ENCODE results near the gene AKAP13. TPM values are rescaled to one million over a fixed set of nuclear protein-coding genes. Genes with fewer than 3 reads are reported as not detected.

The AKAP13 gene
- total and polyA plus RNA-seq, 2 of the 8 experiments (the other 6 are each of a cell fraction or from before 2014, with no cell fraction given) = 14.0 to 46.2 TPM

DNA sequence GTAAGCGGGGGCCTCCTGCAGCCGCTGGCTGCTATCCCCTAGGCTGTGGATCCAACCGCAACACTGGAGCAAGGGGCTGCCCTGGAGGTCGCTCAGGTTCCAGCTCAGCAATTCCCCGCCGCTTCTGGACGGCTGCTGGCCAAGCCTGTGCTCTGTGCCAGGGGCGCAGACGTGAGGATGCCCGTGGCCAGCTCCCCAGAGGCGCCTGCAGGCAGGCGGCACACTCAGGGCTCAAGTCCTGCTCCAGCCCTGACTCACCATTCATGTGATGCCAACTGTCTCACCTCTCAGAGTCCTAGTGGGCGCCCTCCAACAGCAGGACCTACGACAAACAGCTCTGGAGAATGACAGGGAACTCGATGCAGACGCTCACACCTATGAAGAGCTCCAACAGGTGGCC is 382.8 kb downstream of the AKAP13 start (continued):
- TF ChIP-seq, protein P1, sequence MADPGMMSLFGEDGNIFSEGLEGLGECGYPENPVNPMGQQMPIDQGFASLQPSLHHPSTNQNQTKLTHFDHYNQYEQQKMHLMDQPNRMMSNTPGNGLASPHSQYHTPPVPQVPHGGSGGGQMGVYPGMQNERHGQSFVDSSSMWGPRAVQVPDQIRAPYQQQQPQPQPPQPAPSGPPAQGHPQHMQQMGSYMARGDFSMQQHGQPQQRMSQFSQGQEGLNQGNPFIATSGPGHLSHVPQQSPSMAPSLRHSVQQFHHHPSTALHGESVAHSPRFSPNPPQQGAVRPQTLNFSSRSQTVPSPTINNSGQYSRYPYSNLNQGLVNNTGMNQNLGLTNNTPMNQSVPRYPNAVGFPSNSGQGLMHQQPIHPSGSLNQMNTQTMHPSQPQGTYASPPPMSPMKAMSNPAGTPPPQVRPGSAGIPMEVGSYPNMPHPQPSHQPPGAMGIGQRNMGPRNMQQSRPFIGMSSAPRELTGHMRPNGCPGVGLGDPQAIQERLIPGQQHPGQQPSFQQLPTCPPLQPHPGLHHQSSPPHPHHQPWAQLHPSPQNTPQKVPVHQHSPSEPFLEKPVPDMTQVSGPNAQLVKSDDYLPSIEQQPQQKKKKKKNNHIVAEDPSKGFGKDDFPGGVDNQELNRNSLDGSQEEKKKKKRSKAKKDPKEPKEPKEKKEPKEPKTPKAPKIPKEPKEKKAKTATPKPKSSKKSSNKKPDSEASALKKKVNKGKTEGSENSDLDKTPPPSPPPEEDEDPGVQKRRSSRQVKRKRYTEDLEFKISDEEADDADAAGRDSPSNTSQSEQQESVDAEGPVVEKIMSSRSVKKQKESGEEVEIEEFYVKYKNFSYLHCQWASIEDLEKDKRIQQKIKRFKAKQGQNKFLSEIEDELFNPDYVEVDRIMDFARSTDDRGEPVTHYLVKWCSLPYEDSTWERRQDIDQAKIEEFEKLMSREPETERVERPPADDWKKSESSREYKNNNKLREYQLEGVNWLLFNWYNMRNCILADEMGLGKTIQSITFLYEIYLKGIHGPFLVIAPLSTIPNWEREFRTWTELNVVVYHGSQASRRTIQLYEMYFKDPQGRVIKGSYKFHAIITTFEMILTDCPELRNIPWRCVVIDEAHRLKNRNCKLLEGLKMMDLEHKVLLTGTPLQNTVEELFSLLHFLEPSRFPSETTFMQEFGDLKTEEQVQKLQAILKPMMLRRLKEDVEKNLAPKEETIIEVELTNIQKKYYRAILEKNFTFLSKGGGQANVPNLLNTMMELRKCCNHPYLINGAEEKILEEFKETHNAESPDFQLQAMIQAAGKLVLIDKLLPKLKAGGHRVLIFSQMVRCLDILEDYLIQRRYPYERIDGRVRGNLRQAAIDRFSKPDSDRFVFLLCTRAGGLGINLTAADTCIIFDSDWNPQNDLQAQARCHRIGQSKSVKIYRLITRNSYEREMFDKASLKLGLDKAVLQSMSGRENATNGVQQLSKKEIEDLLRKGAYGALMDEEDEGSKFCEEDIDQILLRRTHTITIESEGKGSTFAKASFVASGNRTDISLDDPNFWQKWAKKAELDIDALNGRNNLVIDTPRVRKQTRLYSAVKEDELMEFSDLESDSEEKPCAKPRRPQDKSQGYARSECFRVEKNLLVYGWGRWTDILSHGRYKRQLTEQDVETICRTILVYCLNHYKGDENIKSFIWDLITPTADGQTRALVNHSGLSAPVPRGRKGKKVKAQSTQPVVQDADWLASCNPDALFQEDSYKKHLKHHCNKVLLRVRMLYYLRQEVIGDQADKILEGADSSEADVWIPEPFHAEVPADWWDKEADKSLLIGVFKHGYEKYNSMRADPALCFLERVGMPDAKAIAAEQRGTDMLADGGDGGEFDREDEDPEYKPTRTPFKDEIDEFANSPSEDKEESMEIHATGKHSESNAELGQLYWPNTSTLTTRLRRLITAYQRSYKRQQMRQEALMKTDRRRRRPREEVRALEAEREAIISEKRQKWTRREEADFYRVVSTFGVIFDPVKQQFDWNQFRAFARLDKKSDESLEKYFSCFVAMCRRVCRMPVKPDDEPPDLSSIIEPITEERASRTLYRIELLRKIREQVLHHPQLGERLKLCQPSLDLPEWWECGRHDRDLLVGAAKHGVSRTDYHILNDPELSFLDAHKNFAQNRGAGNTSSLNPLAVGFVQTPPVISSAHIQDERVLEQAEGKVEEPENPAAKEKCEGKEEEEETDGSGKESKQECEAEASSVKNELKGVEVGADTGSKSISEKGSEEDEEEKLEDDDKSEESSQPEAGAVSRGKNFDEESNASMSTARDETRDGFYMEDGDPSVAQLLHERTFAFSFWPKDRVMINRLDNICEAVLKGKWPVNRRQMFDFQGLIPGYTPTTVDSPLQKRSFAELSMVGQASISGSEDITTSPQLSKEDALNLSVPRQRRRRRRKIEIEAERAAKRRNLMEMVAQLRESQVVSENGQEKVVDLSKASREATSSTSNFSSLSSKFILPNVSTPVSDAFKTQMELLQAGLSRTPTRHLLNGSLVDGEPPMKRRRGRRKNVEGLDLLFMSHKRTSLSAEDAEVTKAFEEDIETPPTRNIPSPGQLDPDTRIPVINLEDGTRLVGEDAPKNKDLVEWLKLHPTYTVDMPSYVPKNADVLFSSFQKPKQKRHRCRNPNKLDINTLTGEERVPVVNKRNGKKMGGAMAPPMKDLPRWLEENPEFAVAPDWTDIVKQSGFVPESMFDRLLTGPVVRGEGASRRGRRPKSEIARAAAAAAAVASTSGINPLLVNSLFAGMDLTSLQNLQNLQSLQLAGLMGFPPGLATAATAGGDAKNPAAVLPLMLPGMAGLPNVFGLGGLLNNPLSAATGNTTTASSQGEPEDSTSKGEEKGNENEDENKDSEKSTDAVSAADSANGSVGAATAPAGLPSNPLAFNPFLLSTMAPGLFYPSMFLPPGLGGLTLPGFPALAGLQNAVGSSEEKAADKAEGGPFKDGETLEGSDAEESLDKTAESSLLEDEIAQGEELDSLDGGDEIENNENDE (IDR thresholded peaks at IDR 0.05; ENCODE audit: insufficient replicate concordance, low read length) = no peak
- TF ChIP-seq HDAC6 (IDR thresholded peaks at IDR 0.05; ENCODE audit: low read depth, low read length) = no peak
- TF ChIP-seq TEAD4 (IDR thresholded peaks at IDR 0.05; ENCODE audit: low read depth, low read length) = no peak
- TF ChIP-seq SP4 (IDR thresholded peaks at IDR 0.05; ENCODE audit: low read length) = no peak
- no peak for TF ChIP-seq RBBP5 (IDR thresholded peaks at IDR 0.05; ENCODE audit: borderline replicate concordance, low read depth, low read length)
- no peak for TF ChIP-seq SP1 (IDR thresholded peaks at IDR 0.05; ENCODE audit: low read depth, low read length)
- no peak for TF ChIP-seq TAF7 (optimal IDR thresholded peaks at IDR 0.05; ENCODE audit: borderline replicate concordance, low read depth, low read length)
- no peak for TF ChIP-seq CHD1 (IDR thresholded peaks at IDR 0.05; ENCODE audit: low read depth, low read length)
- no peak for TF ChIP-seq TBP (IDR thresholded peaks at IDR 0.05; ENCODE audit: low read depth, low read length)
- no peak for TF ChIP-seq CREB1 (IDR thresholded peaks at IDR 0.05)
- TF ChIP-seq CTBP2 (IDR thresholded peaks at IDR 0.05; ENCODE audit: borderline replicate concordance, insufficient read depth, insufficient read length, low read length) = no peak
- no peak for TF ChIP-seq EP300 (IDR thresholded peaks at IDR 0.05; ENCODE audit: borderline replicate concordance in 1 of 2, low read depth in 2 of 2, low read length in 2 of 2)

Data from H1 (cell line).